Measurements from ENCODE around the gene VSIG4.

Gene VSIG4

GRCh38 chrX:66007851-66008250 lies 32.0 kb downstream of the VSIG4 start:
- Histone ChIP-seq H3K9ac (ENCODE audit: insufficient read length, low read depth) (no peak overlapping the region), H3K9me3 (ENCODE audit: insufficient read depth, low read length) (no peaks in the 10 kb centered on the region), H3K27me3 (ENCODE audit: insufficient read depth, insufficient read length) (no peaks in the 10 kb centered on the region), H3K36me3 (ENCODE audit: insufficient read depth, insufficient read length, low read length) (no peaks in the 10 kb centered on the region), H3K4me3 (ENCODE audit: insufficient read length, low read depth) (no peak overlapping the region), H3K4me1 (ENCODE audit: insufficient read depth, insufficient read length) (no peaks in the 10 kb centered on the region)
- DNase-seq (ENCODE audit: low read depth, low spot score), result no peak
- no peak for TF ChIP-seq YY1 (IDR thresholded peaks at IDR 0.05; ENCODE audit: insufficient read depth, insufficient read length)
- no peak for TF ChIP-seq SUZ12 (IDR thresholded peaks at IDR 0.05; ENCODE audit: extremely low read depth, insufficient read depth, insufficient read length)
- no peak for TF ChIP-seq ZNF274 (IDR thresholded peaks at IDR 0.05; ENCODE audit: low read depth, low read length)

DNA sequence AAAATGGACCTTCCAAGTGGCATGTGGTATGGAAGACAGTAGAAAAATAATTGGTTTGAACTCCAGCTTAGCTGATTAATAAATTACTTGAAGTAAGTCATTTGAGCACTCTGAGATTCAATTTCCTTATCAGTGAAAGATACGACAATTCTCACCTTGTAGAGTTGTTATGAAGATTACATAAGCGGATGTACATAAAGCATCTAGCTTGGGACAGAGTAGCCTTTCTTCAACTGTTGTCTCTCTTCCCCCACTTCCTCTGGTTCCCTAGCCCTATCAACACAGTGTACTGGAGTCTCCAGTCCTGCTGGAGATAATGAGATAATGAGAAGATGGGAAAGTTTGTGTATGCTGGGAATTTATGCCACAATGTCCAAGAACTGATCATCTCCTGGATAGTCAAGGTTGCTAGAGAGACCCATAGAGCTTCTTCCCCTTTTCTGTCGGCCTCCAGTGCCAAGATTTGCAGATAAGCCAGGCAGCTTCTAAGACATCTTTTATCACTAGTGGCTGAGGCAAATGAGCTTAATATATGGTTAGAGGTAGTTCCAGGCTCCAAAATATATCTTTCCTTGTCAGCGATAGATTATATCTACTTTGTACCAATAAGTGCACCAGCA lies 33.9 kb downstream of the VSIG4 start:
- H3K4me3 ChIP-seq (ENCODE audit: insufficient read length, low read depth), result no peak overlapping the region
- H3K4me1 ChIP-seq (ENCODE audit: insufficient read depth, insufficient read length), result no peaks in the 10 kb centered on the region

DNA sequence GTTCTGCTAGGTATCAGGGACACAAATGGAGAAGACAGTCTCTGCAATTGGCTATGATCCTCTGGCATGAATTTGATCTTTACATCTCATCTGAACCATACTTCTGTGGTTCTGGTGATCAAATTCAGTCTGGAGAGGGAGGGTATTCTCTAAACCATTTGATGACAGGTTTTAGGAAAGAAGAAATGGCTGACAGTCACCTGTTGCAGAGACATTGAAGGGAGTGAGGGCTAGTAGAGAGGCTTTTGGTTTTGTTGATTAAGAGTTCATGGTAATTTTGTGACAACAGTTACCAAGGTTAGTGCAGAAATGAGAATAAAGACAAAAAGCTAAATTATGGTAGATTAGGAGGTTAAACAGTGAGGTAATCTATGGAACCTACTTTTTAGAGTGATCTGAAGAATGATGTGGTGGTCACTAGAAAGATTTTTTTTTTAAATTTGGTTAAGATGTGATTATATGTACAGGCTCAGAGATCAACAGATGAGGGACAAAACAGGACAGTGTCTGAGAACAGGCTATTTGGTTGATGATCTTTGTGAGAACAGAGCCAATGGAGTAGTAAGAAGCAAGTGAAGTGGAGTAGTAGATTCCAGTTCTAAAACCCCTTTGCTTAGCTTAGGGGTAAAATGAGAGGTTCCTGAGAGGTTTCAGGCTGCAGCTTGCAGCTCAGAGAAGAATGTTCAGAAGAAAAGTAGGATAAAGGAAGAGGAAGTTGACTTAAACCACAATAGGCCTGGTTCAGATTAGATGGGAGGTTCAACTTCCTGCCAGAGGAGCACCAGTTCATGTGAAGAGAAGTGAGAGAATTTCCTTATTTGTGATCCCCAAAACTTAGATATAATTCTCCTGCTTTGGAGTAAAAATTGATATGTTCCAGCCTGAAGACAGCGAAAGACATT lies 34.7 kb downstream of the VSIG4 start:
- no peak overlapping the region for H3K9ac ChIP-seq (ENCODE audit: insufficient read length, low read depth)
- TF ChIP-seq ZNF274 (IDR thresholded peaks at IDR 0.05; ENCODE audit: low read depth, low read length) (no peak), SUZ12 (IDR thresholded peaks at IDR 0.05; ENCODE audit: extremely low read depth, insufficient read depth, insufficient read length) (no peak), YY1 (IDR thresholded peaks at IDR 0.05; ENCODE audit: insufficient read depth, insufficient read length) (no peak)
- H3K4me1 ChIP-seq (ENCODE audit: insufficient read depth, insufficient read length), result no peaks in the 10 kb centered on the region
- no peaks in the 10 kb centered on the region for H3K36me3 ChIP-seq (ENCODE audit: insufficient read depth, insufficient read length, low read length)
- H3K9me3 ChIP-seq (ENCODE audit: insufficient read depth, low read length), result no peaks in the 10 kb centered on the region
- H3K4me3 ChIP-seq (ENCODE audit: insufficient read length, low read depth), result no peak overlapping the region
- no peak for DNase-seq (ENCODE audit: low read depth, low spot score)
- no peaks in the 10 kb centered on the region for H3K27me3 ChIP-seq (ENCODE audit: insufficient read depth, insufficient read length)

More for the DNA sequence above, 33.9 kb downstream of the VSIG4 start:
- no peak for TF ChIP-seq SUZ12 (IDR thresholded peaks at IDR 0.05; ENCODE audit: extremely low read depth, insufficient read depth, insufficient read length)
- TF ChIP-seq ZNF274 (IDR thresholded peaks at IDR 0.05; ENCODE audit: low read depth, low read length), result no peak
- TF ChIP-seq YY1 (IDR thresholded peaks at IDR 0.05; ENCODE audit: insufficient read depth, insufficient read length), result no peak
- H3K9ac ChIP-seq (ENCODE audit: insufficient read length, low read depth), result no peak overlapping the region
- no peaks in the 10 kb centered on the region for H3K36me3 ChIP-seq (ENCODE audit: insufficient read depth, insufficient read length, low read length)
- no peaks in the 10 kb centered on the region for H3K9me3 ChIP-seq (ENCODE audit: insufficient read depth, low read length)
- H3K27me3 ChIP-seq (ENCODE audit: insufficient read depth, insufficient read length), result no peaks in the 10 kb centered on the region
- no peak for DNase-seq (ENCODE audit: low read depth, low spot score)

GRCh38 chrX:66002824-66003680 lies 36.8 kb downstream of the VSIG4 start:
- no peak for DNase-seq (ENCODE audit: low read depth, low spot score)
- H3K4me1 ChIP-seq (ENCODE audit: insufficient read depth, insufficient read length), result no peaks in the 10 kb centered on the region
- no peak overlapping the region for H3K4me3 ChIP-seq (ENCODE audit: insufficient read length, low read depth)

DNA sequence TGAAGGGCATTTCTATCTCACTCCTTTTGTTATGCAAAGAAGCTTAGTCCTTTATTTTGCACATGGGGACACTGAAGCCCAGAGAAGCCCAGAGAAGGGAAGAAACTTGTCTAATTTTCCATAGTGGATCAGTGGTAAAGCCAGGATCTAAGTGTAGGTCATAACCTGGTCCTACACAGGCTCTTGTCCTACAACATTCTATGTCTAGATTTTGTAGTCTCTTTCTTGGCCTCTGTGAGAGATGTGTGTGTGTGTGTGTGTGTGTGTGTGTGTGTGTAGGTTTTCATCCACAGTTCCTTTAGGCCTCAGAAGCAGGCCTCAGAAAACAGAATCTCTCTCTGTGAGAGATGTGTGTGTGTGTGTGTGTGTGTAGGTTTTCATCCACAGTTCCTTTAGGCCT lies 38.3 kb downstream of the VSIG4 start:
- no peak for TF ChIP-seq ZNF274 (IDR thresholded peaks at IDR 0.05; ENCODE audit: low read depth, low read length)
- no peak for TF ChIP-seq SUZ12 (IDR thresholded peaks at IDR 0.05; ENCODE audit: extremely low read depth, insufficient read depth, insufficient read length)
- no peak for TF ChIP-seq YY1 (IDR thresholded peaks at IDR 0.05; ENCODE audit: insufficient read depth, insufficient read length)
- DNase-seq (ENCODE audit: low read depth, low spot score), result no peak
- H3K27me3 ChIP-seq (ENCODE audit: insufficient read depth, insufficient read length), result no peaks in the 10 kb centered on the region
- no peak overlapping the region for H3K9ac ChIP-seq (ENCODE audit: insufficient read length, low read depth)
- H3K36me3 ChIP-seq (ENCODE audit: insufficient read depth, insufficient read length, low read length), result no peaks in the 10 kb centered on the region
- no peak overlapping the region for H3K4me3 ChIP-seq (ENCODE audit: insufficient read length, low read depth)
- H3K4me1 ChIP-seq (ENCODE audit: insufficient read depth, insufficient read length), result no peaks in the 10 kb centered on the region
- H3K9me3 ChIP-seq (ENCODE audit: insufficient read depth, low read length), result no peaks in the 10 kb centered on the region

More at GRCh38 chrX:66002824-66003680, 36.8 kb downstream of the VSIG4 start:
- Histone ChIP-seq H3K27me3 (ENCODE audit: insufficient read depth, insufficient read length) (no peaks in the 10 kb centered on the region), H3K9me3 (ENCODE audit: insufficient read depth, low read length) (no peaks in the 10 kb centered on the region), H3K9ac (ENCODE audit: insufficient read length, low read depth) (no peak overlapping the region), H3K36me3 (ENCODE audit: insufficient read depth, insufficient read length, low read length) (no peaks in the 10 kb centered on the region)
- TF ChIP-seq YY1 (IDR thresholded peaks at IDR 0.05; ENCODE audit: insufficient read depth, insufficient read length), result no peak
- no peak for TF ChIP-seq ZNF274 (IDR thresholded peaks at IDR 0.05; ENCODE audit: low read depth, low read length)
- no peak for TF ChIP-seq SUZ12 (IDR thresholded peaks at IDR 0.05; ENCODE audit: extremely low read depth, insufficient read depth, insufficient read length)

- no peaks in the 10 kb centered on the region for H3K36me3 ChIP-seq (ENCODE audit: insufficient read depth, insufficient read length, low read length)
- H3K9me3 ChIP-seq (ENCODE audit: insufficient read depth, low read length), result no peaks in the 10 kb centered on the region
- H3K4me1 ChIP-seq (ENCODE audit: insufficient read depth, insufficient read length), result no peaks in the 10 kb centered on the region
- H3K9ac ChIP-seq (ENCODE audit: insufficient read length, low read depth), result no peak overlapping the region
- H3K4me3 ChIP-seq (ENCODE audit: insufficient read length, low read depth), result no peak overlapping the region
- TF ChIP-seq ZNF274 (IDR thresholded peaks at IDR 0.05; ENCODE audit: low read depth, low read length), result no peak
- no peak for TF ChIP-seq SUZ12 (IDR thresholded peaks at IDR 0.05; ENCODE audit: extremely low read depth, insufficient read depth, insufficient read length)
- no peak for TF ChIP-seq YY1 (IDR thresholded peaks at IDR 0.05; ENCODE audit: insufficient read depth, insufficient read length)
- no peak for DNase-seq (ENCODE audit: low read depth, low spot score)
- H3K27me3 ChIP-seq (ENCODE audit: insufficient read depth, insufficient read length), result no peaks in the 10 kb centered on the region
Measured at GRCh38 chrX:66000628-66001272, 39.1 kb downstream of the VSIG4 start.

Data from NT2/D1 (cell line).